Body of pancreas (tissue), 4 donors: ENCODE measurements around the gene KIAA0232.
"Not testable (repeated sequence)": the region's sequence is repeated elsewhere in the genome, so short reads cannot be mapped to it uniquely, and the experiment has no call there.

Source experiments
- POLR2A ChIP-seq, 3 donors: fragments of 450-650 bp; IDR thresholded peaks; one replicate each; pipeline ENCODE4 v1.6.1; 2016; ENCODE audit warnings: antibody characterized with exemption in 3 of 3, mild to moderate bottlenecking in 2 of 3
- TF ChIP-seq, protein P1 (sequence below), 7 experiments: fragments of 450-650 bp in 4 of 7; fragments of 200-600 bp in 3 of 7; sonication (generic) in 3 of 7; IDR thresholded peaks; one replicate each; pipeline ENCODE4 v1.5.1; 2016 to 2019; ENCODE audit warnings: antibody characterized with exemption in 7 of 7

DNA sequence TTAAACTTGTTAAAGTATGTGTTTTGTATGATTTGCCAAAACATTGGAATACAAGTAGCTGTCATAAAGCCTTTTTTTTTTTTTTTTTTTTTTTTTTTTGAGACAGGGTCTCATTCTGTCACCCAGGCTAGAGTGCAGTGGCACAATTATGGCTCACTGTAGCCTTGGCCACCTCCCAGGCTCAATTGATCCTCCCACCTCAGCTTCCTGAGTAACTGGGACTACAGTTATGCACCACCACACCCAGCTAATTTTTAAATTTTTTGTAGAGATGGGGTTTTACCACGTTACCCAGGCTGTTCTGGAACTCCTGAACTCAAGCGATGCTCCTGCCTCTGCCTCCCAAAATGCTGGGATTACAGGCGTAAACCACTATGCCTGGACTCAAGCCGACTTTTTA is 8.7 kb downstream of the KIAA0232 start:
- TF ChIP-seq, protein P1, sequence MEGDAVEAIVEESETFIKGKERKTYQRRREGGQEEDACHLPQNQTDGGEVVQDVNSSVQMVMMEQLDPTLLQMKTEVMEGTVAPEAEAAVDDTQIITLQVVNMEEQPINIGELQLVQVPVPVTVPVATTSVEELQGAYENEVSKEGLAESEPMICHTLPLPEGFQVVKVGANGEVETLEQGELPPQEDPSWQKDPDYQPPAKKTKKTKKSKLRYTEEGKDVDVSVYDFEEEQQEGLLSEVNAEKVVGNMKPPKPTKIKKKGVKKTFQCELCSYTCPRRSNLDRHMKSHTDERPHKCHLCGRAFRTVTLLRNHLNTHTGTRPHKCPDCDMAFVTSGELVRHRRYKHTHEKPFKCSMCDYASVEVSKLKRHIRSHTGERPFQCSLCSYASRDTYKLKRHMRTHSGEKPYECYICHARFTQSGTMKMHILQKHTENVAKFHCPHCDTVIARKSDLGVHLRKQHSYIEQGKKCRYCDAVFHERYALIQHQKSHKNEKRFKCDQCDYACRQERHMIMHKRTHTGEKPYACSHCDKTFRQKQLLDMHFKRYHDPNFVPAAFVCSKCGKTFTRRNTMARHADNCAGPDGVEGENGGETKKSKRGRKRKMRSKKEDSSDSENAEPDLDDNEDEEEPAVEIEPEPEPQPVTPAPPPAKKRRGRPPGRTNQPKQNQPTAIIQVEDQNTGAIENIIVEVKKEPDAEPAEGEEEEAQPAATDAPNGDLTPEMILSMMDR (IDR thresholded peaks at IDR 0.05), result not testable (repeated sequence)
- TF ChIP-seq POLR2A (IDR thresholded peaks at IDR 0.05), result not testable (repeated sequence)
